GM18858 (cell line): Measurements from ENCODE around the gene TLR6.
A peak's percentile ranks its signal among the peaks of the same experiment; 100 is the strongest.

Source experiments
- ATAC-seq: cut with Tn5 transposase; IDR thresholded peaks from one replicate; pipeline ENCODE4 v1.9.1; 2021; ENCODE audit not compliant: unreplicated experiment

Gene TLR6

DNA sequence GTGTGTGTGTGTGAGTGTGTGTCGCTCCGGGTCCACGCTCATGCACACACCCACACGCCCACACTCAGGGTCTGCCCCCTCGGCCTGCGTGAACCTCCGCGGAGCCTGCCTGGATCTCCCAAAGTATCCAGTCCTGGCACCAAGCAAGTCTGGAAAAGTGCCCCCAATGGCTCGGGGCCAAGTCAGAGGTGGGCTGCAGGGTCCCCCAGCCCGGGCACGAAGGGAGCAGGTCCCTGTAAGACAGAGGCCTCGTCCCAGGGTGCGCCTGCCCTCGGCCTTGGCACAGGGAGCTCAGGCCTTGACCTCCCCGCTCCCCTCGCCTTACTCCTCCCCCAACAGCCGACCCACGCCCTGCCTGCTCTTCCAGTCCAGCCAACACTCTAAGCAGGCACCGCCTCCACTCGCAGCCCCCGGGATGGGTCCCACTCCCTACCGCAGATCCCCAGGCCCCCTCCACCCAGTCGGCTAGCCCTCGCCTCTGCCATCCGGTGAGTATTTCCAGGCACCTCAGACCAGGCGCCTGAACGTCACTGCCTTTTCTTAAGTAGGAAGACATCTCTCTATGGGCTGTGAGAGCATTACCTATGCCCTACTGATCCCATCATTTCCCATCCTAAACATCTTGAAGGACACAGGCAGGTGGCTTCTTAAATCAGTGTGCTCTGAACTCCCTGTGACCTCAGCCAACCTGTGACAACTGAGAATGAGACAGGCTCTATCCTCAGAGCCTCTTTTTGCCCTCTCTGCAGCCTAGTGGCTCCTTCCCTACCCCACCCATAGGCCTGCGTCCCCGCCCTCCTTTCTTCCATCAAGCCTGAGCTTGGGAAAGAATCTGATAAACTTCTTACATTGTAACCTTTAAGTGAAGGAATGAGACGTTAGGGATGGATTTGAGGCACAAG, 11.7 kb upstream of the TLR6 start:
- no peak for ATAC-seq

DNA sequence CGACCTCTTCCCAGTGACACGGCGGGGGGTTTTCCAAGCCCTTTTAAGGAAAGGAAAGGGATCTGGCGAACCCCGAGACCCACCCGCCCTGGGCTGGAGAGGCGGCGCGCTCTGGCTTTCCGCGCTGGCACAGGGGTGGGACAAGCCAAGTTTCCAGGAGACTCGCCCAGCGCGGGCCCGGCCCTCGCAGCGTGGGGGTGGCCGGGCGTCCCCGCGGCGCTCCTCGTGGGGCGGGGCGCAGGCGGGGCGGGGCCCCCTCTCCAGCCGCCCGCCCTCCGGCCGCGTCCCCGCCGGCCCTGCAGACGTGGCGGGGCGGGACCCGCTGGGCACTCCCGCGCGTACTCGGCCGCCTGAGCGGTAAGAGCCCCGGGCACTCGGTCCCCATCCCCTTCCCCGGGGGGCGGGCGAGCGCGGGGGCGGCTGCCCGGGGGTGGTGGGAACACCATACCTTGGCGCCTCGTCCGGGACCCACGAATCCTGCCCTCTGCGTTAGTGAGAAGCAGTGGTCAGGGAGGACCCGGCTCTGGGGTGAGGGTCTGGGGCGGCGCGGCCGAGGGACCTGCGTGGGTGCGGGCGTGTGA, 11.0 kb upstream of the TLR6 start, which contains the start of gene FAM114A1:
Gene FAM114A1 (plus strand): TSS at position 329 of the 581 bp plus-strand sequence. CDS start 10,273 bp downstream, outside the sequence.
- ATAC-seq = peak; percentile 74

DNA sequence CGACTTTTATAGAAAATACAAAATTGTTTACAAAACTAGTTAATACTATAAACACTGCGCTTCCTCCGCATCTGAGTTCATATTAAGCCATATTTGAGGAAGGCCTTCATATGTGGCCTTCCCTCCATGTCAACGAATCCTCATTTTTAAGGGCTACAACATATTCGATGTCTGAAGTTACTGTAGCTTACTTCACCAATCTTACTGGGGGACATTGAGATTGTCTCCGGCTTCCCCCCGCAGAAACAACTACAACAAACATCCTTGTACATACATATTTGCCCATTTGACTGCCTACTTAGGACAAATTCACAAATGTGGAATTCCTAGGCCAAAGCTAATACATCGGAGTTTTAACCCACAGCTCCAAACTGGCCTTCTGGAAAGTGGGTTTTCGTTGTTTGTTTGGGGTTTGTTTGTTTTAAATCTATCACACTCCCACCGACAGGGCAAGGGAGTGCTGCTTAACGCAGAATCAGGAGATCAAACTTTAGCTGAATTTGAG, 10.4 kb upstream of the TLR6 start:
- peak; percentile 11 for ATAC-seq

DNA sequence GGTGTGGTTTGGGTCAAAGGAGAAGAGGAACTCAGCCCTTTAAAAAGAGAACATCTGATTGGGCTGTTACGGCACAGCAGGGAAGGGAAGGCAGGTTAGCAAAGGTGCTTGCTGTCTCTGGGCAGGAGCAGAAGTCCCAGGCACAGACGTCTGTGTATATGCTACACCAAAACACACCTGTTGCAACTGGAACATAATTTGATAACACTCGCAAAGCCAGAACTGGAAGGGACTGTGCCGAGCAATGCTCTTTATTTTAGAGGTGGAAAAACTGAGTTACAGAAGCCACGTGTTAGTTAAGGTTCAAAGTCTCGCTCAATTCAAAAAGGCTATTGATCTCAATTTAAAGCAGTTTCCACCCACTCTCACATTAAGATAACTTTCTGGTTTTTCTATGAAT, 8.8 kb upstream of the TLR6 start:
- ATAC-seq = no peak

DNA sequence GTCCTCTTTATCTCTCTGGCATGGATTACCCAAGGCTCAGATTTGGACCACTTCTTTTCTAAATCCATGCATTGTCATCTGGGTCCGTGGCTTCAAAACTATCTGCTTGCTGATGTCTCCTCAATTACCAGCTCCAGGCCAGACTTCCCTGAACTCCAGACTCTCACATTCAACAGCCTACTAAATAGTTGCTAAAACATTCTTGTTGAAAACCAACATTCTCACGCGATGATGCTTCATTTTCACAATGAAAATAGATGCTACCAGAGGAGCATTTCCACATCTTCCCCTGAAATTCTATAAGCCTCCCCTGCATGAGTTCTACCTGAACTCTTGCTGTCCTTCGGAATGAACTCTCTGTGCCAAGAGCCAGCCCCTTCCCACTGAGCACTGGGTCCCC, 5.2 kb upstream of the TLR6 start:
- ATAC-seq = no peak

DNA sequence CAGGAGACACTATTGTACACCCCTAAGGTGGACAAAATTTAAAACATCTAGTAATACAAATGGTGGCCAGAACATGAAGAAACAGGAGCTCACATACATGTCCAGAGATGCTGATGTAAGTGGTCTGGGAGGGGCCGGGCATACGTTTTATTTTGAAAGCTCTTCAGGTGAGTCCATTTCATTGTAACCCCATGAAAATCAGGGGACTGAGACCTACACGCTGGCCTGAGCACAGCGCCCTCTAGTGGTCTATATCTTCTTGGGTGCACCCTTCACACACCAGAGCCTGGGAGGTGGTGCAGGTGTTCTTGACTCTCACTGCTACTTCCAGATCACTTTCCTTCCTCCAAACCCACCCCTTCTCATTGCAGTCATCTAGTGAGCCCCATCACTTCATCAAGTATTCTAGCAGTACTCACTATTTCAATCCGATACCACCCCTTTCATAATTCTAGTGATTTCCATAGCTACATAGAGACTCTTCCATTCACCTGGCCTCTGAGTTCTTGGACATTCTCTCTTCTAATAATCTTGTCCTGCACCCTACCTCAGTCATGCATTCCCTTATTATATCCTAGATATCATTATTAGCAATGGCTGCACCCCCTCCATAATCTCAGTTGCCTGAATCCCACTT, 4.3 kb upstream of the TLR6 start:
- peak; percentile 32 for ATAC-seq

DNA sequence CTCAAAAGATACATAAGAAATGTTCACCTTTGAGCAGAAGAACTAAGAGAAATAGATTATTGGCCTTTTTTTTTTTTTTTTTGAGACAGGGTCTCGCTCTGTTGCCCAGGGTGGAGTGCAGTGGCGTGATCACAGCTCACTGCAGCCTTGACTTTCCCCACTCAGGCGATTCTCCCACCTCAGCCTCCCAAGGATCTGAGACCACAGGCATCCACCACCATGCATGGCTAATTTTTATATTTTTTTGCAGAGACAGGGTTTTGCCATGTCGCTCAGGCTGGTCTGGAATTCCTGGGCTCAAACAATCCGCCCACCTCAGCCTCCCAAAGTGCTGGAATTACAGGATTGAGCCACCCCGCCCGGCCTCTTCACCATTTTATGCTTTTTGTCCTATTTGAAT, 2.9 kb upstream of the TLR6 start:
- no peak for ATAC-seq

DNA sequence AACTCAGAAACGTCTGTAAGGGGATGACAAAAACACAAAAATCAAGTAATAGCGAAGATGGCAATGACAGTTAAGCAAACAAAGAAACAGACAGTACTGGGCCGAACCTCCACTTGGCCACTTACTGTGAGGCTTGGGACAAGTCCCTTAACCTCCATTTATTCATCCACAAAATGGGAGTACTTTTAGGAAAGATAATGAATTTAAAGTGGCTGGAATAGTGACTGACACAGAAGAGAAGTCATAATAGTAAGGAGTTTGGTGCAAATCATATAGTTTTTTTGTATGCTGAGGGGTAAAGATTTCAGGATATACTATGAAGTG, 1.4 kb upstream of the TLR6 start:
- no peak for ATAC-seq

DNA sequence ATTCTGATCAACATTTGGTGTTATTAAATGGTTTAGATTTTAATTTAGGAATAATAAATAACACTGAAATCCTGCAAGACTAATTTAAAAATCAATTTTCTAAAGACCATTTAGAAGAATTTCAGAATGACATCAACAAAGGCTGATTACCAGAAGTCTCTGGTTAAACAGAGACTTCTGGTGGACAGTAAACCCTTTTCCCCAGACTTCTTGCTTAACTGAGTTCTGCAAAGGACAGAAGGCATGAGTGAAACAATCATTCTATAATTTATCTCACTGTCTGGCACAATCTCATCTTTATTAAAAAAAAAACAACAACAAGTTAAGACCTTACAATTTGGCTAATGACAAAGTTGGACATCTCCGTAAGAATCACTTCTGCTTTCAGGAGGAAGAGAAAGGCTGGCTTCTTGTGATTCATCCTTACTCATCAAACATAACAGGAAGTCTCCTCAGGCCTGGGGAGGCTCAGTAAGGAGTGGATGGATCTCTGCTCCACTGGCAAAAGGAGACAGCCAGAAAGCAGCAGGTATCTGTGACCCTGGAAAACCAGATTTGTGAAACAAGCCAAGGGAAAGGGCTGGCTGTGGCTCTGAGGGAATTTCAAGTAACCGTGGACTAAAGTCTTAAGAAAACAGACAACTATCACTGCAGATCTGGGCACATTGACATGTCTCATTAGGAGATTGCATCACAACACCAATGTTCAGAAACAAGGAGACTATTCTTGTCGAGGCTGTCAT, 908 bp upstream of the TLR6 start:
- peak; percentile 65 for ATAC-seq

DNA sequence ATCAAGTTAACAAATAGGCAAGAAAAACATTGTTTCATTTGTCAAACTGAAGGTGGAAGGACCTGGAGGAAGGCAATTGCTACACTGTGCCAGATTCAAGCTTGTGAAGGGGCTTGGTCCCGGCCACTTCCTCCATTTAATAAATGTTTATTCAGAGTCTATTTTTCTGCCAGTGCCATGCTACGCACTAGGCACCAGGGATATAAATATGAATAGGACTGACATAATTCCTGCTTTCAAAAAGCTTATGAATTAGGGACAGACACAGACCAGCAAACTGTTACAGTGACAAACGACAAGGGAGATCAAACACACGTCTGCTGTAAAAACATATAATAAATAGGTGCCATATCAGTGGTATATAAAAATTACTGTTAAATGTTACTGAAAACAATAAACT, 571 bp downstream of the TLR6 start:
- ATAC-seq = no peak

DNA sequence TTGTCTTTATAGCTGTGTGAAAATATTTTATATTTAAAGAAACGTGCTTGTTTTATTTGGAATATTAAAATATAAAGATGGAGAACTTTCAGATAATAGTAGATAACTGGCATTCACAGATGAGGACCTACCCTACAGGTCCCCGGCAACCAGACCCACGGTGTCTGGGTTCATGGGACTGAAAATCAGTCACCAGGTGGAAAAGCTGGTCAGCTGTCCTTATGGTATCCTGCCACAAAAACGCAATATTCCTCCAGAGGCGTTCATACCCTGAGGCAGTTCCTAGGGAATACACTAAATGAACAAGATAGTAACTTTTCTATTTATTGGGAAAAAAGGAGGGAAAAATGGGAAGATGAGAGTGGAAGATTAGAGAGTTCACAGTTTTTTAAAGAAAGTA, 1.2 kb downstream of the TLR6 start:
- no peak for ATAC-seq

DNA sequence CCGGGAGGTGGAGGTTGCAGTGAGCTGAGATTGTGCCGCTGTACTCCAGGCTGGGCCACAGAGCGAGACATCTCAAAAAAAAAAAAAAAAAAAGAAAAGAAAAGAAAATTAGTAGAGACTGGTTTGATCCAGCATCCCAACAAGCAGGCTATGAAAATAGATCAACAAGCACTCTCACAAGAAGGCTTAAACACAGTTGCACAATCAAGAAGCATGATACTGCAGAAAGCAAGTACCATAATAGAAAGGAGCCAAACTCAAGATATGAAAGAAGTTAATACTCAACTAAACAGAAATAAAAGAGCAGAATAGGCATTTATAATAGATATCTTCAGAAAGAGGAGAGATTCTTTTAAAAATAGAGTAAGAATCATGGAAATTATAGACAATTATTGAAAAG, 10.6 kb downstream of the TLR6 start:
- ATAC-seq = no peak

DNA sequence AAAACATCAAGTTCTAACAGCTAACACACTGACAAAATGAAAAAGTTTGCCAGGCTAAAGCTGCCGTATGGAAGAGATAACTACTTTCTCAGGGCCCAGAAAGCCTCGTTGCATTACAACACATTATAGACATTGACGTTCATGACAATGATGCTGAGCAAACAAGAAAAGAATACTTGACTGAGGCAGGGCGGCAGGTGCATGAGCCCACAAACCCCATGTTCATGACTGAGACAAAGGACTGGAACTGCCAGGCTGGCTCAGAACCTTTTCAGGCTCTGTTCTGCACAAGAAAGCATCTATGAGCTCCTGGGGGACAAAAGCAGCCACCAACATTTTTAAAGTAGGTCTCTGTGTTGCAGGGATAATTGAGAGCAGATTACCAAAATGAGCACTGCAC, 13.6 kb downstream of the TLR6 start:
- no peak for ATAC-seq

DNA sequence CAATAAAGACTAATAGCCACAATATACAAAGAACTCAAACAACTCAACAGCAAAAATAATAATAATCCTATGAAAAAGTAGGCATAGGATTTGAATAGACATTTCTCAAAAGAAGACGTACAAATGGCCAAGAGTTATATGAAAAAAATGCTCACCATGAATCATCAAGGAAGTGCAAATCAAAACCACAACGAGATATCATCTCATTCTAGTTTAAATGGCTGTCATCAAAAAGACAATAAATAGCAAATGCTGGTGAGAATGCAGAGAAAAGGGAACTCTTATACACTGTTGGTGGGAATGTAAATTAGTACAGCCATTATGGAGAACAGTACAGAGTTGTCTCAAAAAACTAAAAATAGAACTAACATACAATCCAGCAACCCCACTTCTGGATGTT, 18.8 kb downstream of the TLR6 start:
- no peak for ATAC-seq

DNA sequence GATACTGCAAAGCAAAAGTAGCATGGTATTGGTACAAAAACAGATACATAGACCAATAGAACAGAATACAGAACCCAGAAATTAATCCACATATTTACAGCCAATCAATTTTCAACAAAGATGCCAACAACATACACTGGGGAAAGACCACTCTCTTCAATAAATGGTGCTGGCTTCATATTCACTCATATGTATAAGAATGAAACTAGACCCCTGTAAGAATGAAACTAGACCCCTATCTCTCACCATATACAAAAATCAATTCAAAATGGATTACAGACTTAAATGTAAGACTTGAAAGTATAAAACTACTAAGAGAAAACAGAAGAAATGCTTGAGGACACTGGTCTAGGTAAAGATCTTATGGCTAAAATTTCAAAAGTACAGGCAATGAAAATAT, 19.3 kb downstream of the TLR6 start:
- no peak for ATAC-seq

DNA sequence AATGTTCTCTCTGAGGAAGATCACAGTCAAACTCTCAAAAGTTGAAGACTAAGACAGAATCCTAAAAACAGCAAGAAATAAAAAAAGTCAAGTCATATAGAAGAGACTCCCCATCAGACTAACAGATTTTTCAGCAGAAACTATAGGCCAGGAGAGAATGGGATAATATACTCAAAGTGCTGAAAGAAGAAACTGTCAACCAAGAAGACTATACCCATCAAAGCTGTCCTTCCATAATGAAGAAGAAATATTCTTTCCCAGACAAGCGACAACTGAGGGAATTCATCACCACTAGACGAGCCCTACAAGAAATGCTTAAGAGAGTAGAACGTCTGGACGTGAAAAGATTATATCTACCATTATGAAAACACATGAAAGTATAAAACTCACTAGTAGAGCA, 22.0 kb downstream of the TLR6 start:
- ATAC-seq = no peak

DNA sequence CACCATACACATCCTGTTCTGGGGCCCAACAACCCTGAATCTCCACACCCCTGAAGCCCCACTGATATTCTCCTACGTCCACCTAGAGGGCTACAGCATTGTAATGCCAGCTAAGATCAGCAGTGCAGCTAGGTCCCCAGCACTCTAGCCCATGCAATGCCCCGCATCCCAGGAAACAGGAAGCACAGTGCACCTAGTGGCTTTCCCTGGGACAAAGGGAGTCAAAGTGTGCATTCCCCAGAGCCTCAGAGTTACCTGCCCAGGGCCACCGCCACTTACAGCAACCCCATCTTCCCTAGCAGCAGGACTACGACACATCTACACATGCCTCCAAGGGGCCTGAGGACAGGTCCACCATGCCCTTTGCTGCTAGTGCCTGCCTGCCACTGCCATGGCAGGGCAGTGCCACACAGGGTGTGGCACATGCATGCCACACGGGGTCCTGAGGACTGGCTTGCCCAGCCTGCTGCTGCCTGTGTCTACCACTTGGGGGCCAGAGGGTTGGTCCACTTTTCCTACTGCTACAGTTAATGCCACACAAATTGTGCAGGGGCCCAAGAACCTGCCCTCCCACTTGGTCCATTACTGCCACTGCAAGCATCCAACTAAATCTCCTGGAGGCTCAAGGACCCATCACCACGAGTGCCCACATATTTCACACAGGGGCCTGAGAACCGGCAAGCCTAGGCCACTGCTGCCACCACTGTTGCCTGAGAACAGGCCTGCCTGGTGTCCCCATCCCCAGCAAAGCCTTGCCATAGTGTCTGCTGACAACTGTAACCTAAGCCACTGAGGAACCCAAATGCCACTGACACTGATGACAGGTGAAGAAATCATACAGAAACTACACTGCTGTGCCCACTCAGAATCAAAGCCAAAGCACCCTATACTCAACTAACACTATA, 23.7 kb downstream of the TLR6 start:
- no peak for ATAC-seq

DNA sequence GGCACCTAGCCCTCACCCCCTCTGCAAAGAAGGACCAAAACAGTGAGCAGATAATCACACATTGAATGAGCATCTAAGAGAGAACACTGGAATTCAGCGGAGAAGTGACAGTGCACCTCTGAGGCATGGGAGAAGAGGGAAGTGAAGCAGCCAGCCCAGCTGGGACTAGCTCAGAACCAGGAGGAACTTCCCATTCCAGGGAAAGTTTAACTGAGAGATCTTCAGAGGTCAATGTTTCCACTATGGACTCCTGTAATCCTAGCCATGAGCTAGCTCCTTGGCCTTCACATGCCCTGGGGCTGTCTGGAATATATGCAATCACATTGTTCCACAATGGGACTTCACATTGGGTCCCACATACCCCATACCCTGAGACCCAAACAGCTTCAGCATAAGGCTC, 24.4 kb downstream of the TLR6 start:
- ATAC-seq = no peak

DNA sequence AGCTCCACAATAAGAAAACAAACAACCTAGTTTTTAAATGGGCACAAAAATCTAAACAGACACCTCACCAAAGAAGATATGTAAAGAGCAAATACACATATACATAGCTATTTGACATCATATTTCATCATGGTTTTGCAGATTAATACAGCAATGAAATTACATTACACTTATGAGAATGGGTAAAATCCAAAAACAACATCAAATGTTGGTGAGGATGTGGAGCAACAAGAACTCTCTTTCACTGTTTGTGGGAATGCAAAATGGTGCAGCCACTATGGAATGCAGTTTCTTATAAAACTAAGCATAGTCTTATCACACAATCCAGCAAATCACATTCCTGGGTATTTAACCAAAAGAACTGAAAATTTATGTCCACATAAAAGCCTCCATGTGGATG, 25.0 kb downstream of the TLR6 start:
- no peak for ATAC-seq

DNA sequence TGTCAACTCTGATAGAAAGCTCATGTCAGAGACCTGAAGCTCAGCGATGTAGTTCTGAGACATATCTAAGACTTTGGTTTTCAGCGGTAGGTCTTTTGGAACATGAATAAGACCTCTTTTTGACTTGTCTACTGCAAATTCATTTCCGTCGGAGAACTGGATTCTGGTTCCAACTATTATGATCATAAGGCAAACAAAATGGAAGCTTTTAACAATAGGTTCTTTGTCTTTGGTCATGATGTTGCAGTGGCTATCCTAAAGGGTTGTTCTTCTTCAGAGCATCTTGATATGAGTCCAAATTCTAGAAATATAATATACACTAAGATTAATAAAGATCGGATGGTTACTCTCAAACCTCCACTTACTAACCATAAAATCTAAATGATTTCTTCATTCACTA, 27.4 kb downstream of the TLR6 start:
- ATAC-seq = no peak
